ENCODE results near the gene PICALM.

The PICALM gene

GRCh38 chr11:85913513-85913912 is 155.4 kb downstream of the PICALM start:
- TF ChIP-seq, protein P1, sequence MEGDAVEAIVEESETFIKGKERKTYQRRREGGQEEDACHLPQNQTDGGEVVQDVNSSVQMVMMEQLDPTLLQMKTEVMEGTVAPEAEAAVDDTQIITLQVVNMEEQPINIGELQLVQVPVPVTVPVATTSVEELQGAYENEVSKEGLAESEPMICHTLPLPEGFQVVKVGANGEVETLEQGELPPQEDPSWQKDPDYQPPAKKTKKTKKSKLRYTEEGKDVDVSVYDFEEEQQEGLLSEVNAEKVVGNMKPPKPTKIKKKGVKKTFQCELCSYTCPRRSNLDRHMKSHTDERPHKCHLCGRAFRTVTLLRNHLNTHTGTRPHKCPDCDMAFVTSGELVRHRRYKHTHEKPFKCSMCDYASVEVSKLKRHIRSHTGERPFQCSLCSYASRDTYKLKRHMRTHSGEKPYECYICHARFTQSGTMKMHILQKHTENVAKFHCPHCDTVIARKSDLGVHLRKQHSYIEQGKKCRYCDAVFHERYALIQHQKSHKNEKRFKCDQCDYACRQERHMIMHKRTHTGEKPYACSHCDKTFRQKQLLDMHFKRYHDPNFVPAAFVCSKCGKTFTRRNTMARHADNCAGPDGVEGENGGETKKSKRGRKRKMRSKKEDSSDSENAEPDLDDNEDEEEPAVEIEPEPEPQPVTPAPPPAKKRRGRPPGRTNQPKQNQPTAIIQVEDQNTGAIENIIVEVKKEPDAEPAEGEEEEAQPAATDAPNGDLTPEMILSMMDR (IDR thresholded peaks at IDR 0.05; ENCODE audit: low read depth, low read length), result no peak
- H3K4me3 ChIP-seq (ENCODE audit: low read depth, low read length), result no peak overlapping the region

DNA sequence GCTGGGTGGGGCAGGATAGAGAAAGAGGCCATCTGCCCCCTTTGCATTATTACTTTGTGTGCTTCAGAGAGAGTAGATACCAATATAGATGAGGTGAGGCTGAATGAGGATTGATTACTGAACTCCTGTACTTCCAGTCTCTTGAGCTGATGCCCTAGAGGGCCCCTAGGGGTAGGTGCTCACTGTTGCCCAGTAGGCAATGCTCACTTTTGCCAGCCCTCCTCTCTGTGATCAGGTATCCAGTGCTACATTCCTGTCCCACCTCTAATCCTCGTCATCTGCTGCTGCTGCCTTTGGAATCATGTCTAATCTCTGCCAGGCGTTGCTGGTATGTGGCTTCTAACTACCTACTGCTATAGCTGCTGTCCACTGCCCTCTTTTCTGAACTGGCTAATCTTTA is 156.5 kb downstream of the PICALM start:
- TF ChIP-seq, protein P1 (IDR thresholded peaks at IDR 0.05; ENCODE audit: low read depth, low read length), result no peak
- H3K4me3 ChIP-seq (ENCODE audit: low read depth, low read length), result no peak overlapping the region

Measured in WI38 (cell line).